ENCODE results near the gene NEURL4.

Gene NEURL4

GRCh38 chr17:7295230-7296180 lies 33.6 kb downstream of the NEURL4 start:
- no peak for DNase-seq

GRCh38 chr17:7294614-7295153 lies 34.5 kb downstream of the NEURL4 start, which contains the start of gene YBX2:
YBX2 (minus strand) TSS chr17:7294639; CDS start chr17:7294500, 139 bp downstream.
- DNase-seq, result peak; percentile 27

DNA sequence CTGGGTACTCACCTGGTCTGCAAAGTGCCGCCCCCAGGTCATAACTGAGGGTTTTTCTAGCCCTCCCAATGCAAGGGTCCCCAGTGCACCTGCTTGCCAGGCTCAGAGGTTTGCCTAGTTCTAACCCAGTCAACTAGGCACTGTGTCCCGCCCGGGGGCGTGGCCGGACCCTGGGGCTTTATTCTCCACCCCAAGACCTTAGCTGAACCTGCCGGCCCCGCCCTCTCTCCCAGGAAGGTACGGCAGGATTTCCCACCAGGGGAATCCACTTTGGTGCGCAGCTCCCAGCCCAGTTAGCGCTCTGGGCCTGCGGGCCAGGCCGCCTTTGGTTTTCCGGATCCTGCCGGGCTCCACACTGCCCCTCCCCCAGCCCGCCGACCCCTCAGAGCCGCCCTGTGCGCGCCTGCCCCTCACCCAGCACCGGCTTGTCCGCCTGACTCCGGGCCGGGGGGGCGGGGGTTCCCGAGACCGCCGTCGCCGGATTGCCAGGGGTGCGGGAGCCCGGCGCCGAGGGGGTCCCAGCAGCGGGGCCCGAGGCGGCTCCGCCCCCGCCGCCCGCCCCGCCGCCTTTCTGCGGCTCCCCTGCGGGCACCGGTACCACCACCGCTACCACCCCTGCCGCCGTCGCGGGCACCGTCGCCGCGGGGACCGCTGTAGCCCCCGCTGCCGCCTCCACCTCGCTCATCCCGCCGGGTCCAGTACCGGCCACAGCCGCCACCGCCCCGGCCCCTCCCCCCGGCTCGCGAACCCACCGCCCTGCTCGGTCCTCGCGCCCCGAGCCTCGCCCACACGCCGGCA lies 35.1 kb downstream of the NEURL4 start:
- DNase-seq, result no peak

DNA sequence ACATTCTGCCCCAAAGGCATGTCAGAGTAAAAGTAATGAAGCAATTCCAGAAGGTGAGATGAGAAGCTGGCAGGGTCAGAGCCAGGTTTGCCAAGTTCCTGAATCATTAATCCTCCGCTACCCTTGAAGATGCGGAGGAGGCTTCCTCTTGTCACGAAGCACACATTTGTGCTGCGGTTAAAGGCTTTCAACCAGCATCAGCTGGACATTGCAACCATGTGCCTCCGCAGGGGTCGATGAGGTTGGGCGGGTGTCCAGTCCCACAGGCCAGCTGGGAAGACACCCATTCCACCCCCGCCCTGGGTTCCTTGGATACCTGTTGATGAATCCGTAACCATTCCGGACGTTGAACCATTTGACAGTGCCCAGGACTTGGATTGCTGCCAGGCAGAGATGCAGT lies 36.0 kb downstream of the NEURL4 start:
- DNase-seq, result no peak

DNA sequence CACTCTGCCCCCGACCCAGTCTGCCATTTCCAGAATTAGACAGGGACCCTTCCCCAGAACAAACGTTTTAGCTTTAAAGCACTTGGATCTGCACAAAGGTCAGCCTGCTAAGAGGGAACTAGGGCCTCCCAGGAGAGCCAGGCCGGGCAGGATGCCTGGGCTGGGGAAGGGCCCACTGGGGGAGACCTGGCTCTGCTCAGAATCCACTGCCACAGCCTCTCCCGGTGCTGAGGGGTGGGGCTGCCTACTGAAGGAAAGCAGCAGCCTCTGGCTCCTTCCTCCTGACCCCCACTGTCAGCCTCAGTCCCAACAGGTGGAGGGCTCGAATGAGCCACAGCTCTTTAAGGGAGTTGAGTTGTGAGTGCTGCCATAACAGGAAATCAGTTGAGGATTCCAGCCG lies 36.4 kb downstream of the NEURL4 start:
- no peak for DNase-seq

DNA sequence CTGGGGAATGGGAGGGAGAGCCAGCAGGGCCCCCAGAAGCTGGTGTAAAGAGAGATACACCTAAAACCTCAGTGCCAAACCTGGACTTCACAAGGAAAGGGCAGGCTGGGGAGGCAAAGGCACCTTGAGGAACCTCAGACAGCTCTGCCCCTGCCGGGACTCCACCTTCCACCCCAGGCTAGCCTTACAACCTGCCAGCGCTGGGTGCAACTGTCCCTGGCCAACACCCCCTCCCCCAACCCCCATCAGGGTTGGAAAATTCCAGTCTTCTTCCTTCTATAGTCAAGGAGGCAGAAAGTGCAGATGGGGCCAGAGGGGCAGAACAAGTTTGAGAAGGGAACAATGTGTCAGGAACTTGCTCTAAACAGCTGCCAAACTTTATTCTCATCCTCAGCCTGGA lies 36.9 kb downstream of the NEURL4 start:
- no peak for DNase-seq

DNA sequence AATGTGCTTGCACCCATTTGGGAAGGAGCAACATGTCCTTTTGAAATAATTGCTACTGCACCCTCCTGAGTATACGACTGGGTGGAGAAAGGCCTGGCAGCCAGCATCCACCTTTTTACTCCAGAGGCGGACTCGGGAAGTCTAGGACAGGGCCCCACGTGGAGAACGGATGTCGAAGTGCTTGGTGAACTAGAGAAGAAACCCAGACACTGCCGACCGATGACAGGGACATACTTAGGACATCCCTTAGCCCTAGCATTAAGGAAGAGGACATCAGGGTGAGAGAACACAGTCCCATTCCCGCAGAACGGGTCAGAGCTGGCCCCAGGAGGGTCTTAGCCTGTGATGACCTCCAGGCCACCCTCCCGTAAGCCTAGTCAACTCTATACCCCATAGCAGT lies 38.5 kb downstream of the NEURL4 start:
- DNase-seq, result no peak

DNA sequence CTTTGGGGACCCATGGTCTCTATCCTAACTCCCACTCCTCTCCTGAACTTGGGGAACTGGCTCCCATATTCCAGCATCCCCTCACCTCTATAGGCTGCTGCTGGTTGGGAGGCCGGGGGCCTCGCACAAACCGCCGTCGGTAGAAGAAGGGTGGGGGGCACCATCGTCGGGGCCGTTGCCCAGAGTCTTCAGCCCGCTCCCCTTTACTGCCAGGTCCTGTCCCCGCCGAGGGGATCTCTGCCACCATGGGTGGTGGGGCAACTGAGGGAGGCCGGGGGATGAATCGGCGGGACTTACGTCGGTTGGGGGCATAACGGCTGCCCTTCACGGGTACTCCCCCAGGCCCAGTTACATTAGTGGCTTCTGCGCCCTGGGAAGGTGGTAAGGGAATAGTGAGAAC lies 39.0 kb downstream of the NEURL4 start:
- no peak for DNase-seq

DNA sequence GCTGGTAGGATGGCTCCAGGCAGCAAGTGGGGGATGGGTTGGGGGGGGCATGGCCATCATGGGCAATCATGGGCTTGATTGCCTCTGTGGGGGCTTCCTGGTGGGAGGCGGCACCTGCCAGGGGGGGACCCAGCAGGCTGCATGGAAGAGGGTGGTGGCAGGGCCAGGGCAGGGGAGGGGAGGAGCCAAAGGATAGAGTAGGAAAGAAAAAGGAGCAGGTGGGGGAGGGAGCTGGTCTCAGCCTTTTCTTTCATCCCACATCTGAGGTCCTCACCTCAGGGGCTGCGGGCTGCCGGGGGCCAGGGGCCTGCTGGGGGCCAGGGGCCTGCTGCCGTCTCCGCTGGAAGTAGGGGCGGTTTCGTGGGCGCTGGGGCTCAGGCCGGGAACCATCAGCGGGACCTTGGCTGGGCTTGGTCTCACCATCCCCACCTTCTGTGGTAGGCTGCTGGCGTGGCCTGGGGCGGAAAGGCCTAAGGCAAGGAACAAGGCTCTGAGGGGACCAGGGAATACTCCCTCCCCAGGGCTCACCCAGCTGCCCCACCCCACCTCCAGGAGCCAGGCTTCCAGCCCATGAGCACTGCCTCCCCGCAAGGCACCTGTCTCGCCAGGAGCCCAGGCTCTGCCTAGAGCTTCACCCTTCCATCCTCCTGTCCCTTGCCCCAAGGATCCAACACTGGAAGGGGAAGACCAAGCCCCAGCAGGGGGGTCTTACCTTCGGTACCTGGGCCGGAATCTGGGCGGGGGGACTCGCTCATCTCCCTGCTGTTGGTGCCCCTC lies 39.7 kb downstream of the NEURL4 start:
- no peak for DNase-seq

- no peak for DNase-seq
Measured at GRCh38 chr17:7285679-7286078, 43.5 kb downstream of the NEURL4 start.

DNA sequence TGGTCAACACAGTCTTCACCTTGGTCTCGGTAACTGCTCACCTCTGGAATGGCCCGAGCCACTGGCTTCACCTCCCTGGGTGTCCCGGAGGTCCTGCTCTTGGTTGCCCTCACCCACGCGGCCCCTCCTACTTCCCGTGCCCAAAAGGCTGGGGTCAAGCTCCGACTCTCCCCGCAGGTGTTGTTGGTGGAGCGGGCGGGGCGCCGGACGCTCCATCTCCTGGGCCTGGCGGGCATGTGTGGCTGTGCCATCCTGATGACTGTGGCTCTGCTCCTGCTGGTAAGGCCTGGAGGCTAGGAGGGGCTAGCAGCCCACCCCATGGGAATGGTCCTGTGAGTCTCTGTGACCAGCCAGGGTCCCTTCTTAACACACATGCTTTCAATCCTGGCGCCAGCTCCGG lies 44.2 kb downstream of the NEURL4 start:
- DNase-seq, result no peak

DNA sequence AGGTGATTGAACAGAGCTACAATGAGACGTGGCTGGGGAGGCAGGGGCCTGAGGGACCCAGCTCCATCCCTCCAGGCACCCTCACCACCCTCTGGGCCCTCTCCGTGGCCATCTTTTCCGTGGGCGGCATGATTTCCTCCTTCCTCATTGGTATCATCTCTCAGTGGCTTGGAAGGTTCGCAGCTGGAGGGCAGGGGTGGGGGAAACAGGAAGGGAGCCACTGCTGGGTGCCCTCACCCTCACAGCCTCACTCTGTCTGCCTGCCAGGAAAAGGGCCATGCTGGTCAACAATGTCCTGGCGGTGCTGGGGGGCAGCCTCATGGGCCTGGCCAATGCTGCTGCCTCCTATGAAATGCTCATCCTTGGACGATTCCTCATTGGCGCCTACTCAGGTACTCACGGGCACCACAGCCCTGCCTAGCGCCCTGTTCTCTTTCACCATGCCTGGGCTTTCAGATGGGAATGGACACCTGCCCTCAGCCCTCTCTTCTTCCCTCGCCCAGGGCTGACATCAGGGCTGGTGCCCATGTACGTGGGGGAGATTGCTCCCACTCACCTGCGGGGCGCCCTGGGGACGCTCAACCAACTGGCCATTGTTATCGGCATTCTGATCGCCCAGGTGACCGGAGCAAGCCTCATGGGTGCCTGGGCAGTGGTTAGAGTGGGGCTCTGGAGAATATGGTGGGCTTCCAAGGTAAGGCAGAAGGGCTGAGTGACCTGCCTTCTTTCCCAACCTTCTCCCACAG lies 45.5 kb downstream of the NEURL4 start:
- DNase-seq, result no peak

GRCh38 chr17:7282752-7283321 lies 46.3 kb downstream of the NEURL4 start:
- DNase-seq, result no peak

GRCh38 chr17:7281953-7282751 lies 47.0 kb downstream of the NEURL4 start:
- DNase-seq, result no peak

GRCh38 chr17:7281074-7281952 lies 47.8 kb downstream of the NEURL4 start, which contains the start of gene SLC2A4:
SLC2A4 (plus strand) TSS chr17:7281718; CDS start chr17:7281935, 217 bp downstream.
- DNase-seq, result peak; percentile 48

DNA sequence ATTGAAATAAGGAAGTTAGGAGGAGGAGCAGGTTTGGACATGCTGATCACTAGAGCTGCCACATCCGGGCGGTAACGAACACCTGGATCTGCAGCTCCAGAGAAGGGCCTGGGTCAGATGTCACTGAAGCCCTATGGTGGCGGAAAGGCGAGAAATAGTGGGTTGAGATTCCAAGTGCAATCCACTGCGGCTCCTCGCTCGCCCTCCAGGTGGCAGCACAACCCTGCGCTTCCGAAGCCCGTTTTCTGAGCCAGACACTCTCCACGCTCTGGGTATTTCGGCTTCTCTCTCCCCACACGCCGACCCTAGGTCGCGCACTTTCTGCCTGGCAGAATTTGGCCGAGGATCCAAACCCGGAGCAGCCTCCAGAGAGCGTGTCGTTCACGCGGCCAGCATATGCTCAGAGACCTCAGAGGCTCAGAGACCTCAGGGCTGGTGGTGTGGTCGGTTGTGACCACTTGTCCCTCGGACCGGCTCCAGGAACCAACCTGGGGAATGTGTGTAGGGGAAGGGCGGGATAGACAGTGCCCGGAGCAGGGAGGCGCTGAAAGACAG lies 48.5 kb downstream of the NEURL4 start:
- peak; percentile 83 for DNase-seq

GRCh38 chr17:7279448-7279847 lies 49.7 kb downstream of the NEURL4 start:
- no peak for DNase-seq

DNA sequence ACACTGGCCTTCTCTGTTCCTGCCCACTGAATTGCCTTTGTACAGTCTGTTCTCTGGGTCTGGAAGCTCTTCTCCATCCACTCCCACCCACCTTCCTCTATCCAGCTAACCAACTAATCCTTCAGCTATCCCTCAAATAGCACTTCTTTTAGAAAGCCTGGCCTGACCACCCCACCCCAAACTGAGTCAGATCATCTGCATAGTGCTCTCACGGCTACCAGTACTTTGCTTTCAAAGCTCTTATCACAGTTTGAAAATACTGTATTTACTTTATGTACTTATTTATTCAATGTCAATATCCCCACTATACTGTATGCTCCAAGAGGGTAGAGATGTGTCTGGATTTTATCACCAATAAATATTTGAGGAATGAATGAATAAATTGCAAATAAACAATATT lies 62.4 kb downstream of the NEURL4 start:
- no peak for DNase-seq
